Measurements from ENCODE around the gene TSPAN18. TPM values are rescaled to one million over a fixed set of nuclear protein-coding genes. Genes with fewer than 3 reads are reported as not detected.
A peak's percentile ranks its signal among the peaks of the same experiment; 100 is the strongest.

The TSPAN18 gene
- 1 to 10 TPM in 1 of 2 experiments, under 1 TPM in 1; 0.52 to 1.2 TPM for total RNA-seq

GRCh38 chr11:44726283-44727113, at the start of gene TSPAN18:
Gene TSPAN18, plus strand, starts transcription at chr11:44726962. Its CDS starts 179,455 bp downstream, at chr11:44906417.
- peak within 1 kb of the TSS; percentile 56 for H3K27ac Mint-ChIP-seq
- peak within 1 kb of the TSS; percentile 81 for H3K4me3 Mint-ChIP-seq
- peak; percentile 26 for DNase-seq
- no peaks in the 10 kb centered on the region for H3K36me3 Mint-ChIP-seq
- peaks cover 22% of the 10 kb centered on the region for H3K27me3 Mint-ChIP-seq
- H3K4me1 Mint-ChIP-seq: peaks cover 32% of the 10 kb centered on the region
- no peaks in the 10 kb centered on the region for H3K9me3 Mint-ChIP-seq

GRCh38 chr11:44680982-44681597, 45.7 kb upstream of the TSPAN18 start:
- H3K36me3 Mint-ChIP-seq: no peaks in the 10 kb centered on the region
- DNase-seq: peak; percentile 33
- peaks cover 29% of the 10 kb centered on the region for H3K4me1 Mint-ChIP-seq
- peak overlapping the region; percentile 34 for H3K27ac Mint-ChIP-seq
- H3K4me3 Mint-ChIP-seq: peak overlapping the region; percentile 30
- no peaks in the 10 kb centered on the region for H3K9me3 Mint-ChIP-seq
- H3K27me3 Mint-ChIP-seq: no peaks in the 10 kb centered on the region

- peaks cover 30% of the 10 kb centered on the region for H3K4me1 Mint-ChIP-seq
- H3K27ac Mint-ChIP-seq: peak overlapping the region; percentile 34
- H3K27me3 Mint-ChIP-seq: no peaks in the 10 kb centered on the region
- H3K9me3 Mint-ChIP-seq: no peaks in the 10 kb centered on the region
- H3K4me3 Mint-ChIP-seq: no peak overlapping the region
- H3K36me3 Mint-ChIP-seq: no peaks in the 10 kb centered on the region
- DNase-seq: no peak
Measured at GRCh38 chr11:44681698-44682097, 45.1 kb upstream of the TSPAN18 start.

- DNase-seq: no peak
- Mint-ChIP-seq H3K4me1 (peaks cover 32% of the 10 kb centered on the region), H3K4me3 (no peak overlapping the region), H3K27me3 (no peaks in the 10 kb centered on the region), H3K27ac (no peak overlapping the region), H3K9me3 (no peaks in the 10 kb centered on the region), H3K36me3 (no peaks in the 10 kb centered on the region)
Measured at GRCh38 chr11:44684859-44685281, 41.9 kb upstream of the TSPAN18 start.

GRCh38 chr11:44687388-44687787, 39.4 kb upstream of the TSPAN18 start:
- no peaks in the 10 kb centered on the region for H3K27me3 Mint-ChIP-seq
- no peak overlapping the region for H3K4me3 Mint-ChIP-seq
- no peaks in the 10 kb centered on the region for H3K9me3 Mint-ChIP-seq
- H3K4me1 Mint-ChIP-seq: peaks cover 10% of the 10 kb centered on the region
- H3K36me3 Mint-ChIP-seq: no peaks in the 10 kb centered on the region
- DNase-seq: no peak
- H3K27ac Mint-ChIP-seq: no peak overlapping the region

GRCh38 chr11:44689265-44689664, 37.5 kb upstream of the TSPAN18 start:
- no peak overlapping the region for H3K27ac Mint-ChIP-seq
- H3K4me1 Mint-ChIP-seq: peaks cover 8% of the 10 kb centered on the region
- DNase-seq: no peak
- no peaks in the 10 kb centered on the region for H3K36me3 Mint-ChIP-seq
- no peak overlapping the region for H3K4me3 Mint-ChIP-seq
- no peaks in the 10 kb centered on the region for H3K27me3 Mint-ChIP-seq
- no peaks in the 10 kb centered on the region for H3K9me3 Mint-ChIP-seq

- H3K9me3 Mint-ChIP-seq: no peaks in the 10 kb centered on the region
- H3K27ac Mint-ChIP-seq: no peak overlapping the region
- H3K4me1 Mint-ChIP-seq: peaks cover 8% of the 10 kb centered on the region
- no peak overlapping the region for H3K4me3 Mint-ChIP-seq
- H3K27me3 Mint-ChIP-seq: no peaks in the 10 kb centered on the region
- no peaks in the 10 kb centered on the region for H3K36me3 Mint-ChIP-seq
- no peak for DNase-seq
Measured at GRCh38 chr11:44690651-44691050, 36.1 kb upstream of the TSPAN18 start.

- Mint-ChIP-seq H3K27me3 (no peaks in the 10 kb centered on the region), H3K4me1 (peaks cover under 1% of the 10 kb centered on the region), H3K4me3 (no peak overlapping the region), H3K36me3 (no peaks in the 10 kb centered on the region), H3K9me3 (no peaks in the 10 kb centered on the region), H3K27ac (no peak overlapping the region)
- DNase-seq: no peak
Measured at GRCh38 chr11:44692460-44692859, 34.3 kb upstream of the TSPAN18 start.

GRCh38 chr11:44693654-44694119, 33.1 kb upstream of the TSPAN18 start:
- H3K27ac Mint-ChIP-seq: no peak overlapping the region
- H3K27me3 Mint-ChIP-seq: no peaks in the 10 kb centered on the region
- DNase-seq: no peak
- H3K36me3 Mint-ChIP-seq: no peaks in the 10 kb centered on the region
- H3K9me3 Mint-ChIP-seq: no peaks in the 10 kb centered on the region
- no peak overlapping the region for H3K4me3 Mint-ChIP-seq
- no peaks in the 10 kb centered on the region for H3K4me1 Mint-ChIP-seq

GRCh38 chr11:44694443-44694842, 32.3 kb upstream of the TSPAN18 start:
- H3K9me3 Mint-ChIP-seq: no peaks in the 10 kb centered on the region
- DNase-seq: no peak
- no peaks in the 10 kb centered on the region for H3K36me3 Mint-ChIP-seq
- no peak overlapping the region for H3K27ac Mint-ChIP-seq
- H3K27me3 Mint-ChIP-seq: no peaks in the 10 kb centered on the region
- H3K4me3 Mint-ChIP-seq: no peak overlapping the region
- H3K4me1 Mint-ChIP-seq: no peaks in the 10 kb centered on the region

GRCh38 chr11:44695169-44695833, 31.5 kb upstream of the TSPAN18 start:
- Mint-ChIP-seq H3K27ac (no peak overlapping the region), H3K4me1 (no peaks in the 10 kb centered on the region), H3K9me3 (no peaks in the 10 kb centered on the region), H3K27me3 (no peaks in the 10 kb centered on the region), H3K36me3 (no peaks in the 10 kb centered on the region), H3K4me3 (no peak overlapping the region)
- DNase-seq: no peak

GRCh38 chr11:44698252-44698912, 28.4 kb upstream of the TSPAN18 start:
- no peak overlapping the region for H3K27ac Mint-ChIP-seq
- H3K4me3 Mint-ChIP-seq: no peak overlapping the region
- DNase-seq: no peak
- H3K36me3 Mint-ChIP-seq: no peaks in the 10 kb centered on the region
- no peaks in the 10 kb centered on the region for H3K4me1 Mint-ChIP-seq
- H3K27me3 Mint-ChIP-seq: no peaks in the 10 kb centered on the region
- H3K9me3 Mint-ChIP-seq: no peaks in the 10 kb centered on the region

GRCh38 chr11:44699497-44700408, 27.0 kb upstream of the TSPAN18 start:
- Mint-ChIP-seq H3K27ac (no peak overlapping the region), H3K9me3 (peaks cover 3% of the 10 kb centered on the region), H3K27me3 (no peaks in the 10 kb centered on the region), H3K36me3 (no peaks in the 10 kb centered on the region), H3K4me1 (no peaks in the 10 kb centered on the region), H3K4me3 (no peak overlapping the region)
- DNase-seq: no peak

- H3K36me3 Mint-ChIP-seq: no peaks in the 10 kb centered on the region
- no peaks in the 10 kb centered on the region for H3K4me1 Mint-ChIP-seq
- no peak overlapping the region for H3K27ac Mint-ChIP-seq
- no peak for DNase-seq
- H3K9me3 Mint-ChIP-seq: peaks cover 3% of the 10 kb centered on the region
- H3K27me3 Mint-ChIP-seq: no peaks in the 10 kb centered on the region
- H3K4me3 Mint-ChIP-seq: no peak overlapping the region
Measured at GRCh38 chr11:44701276-44701675, 25.5 kb upstream of the TSPAN18 start.

Data from activated naive CD8-positive, alpha-beta T cell treated with anti-CD3 and anti-CD28 coated beads for 36 hours (primary cell).